HG02981 (cell line): ENCODE data around the gene KCNQ1OT1.

Experiments used
- ATAC-seq: cut with Tn5 transposase; IDR thresholded peaks from one replicate; pipeline ENCODE4 v1.9.1; 2021; ENCODE audit warnings: mild to moderate bottlenecking, moderate library complexity; ENCODE audit not compliant: unreplicated experiment

Gene KCNQ1OT1

GRCh38 chr11:2688381-2689231 is 11.2 kb downstream of the KCNQ1OT1 start:
- ATAC-seq = no peak

DNA sequence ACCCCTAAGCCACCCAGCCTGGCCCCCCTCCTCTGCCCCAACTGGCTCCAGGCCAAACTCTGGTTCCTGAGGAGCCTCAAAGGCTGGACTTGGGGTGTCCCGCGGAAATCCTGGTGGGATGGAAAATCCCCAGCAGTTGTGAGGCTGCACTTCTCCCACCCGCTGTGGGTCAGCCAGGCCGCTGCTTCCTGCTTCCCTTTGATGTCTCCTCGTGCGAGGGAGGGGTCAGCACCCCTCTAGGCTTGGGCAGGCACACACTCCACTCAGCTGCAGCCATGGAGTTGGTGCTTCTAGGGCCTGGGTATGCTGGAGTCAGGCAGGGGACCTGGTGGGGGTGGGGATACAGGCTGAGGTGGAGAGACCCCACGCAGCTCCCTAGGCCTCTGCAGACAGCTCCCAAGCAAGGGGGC is 12.0 kb downstream of the KCNQ1OT1 start:
- ATAC-seq = no peak

DNA sequence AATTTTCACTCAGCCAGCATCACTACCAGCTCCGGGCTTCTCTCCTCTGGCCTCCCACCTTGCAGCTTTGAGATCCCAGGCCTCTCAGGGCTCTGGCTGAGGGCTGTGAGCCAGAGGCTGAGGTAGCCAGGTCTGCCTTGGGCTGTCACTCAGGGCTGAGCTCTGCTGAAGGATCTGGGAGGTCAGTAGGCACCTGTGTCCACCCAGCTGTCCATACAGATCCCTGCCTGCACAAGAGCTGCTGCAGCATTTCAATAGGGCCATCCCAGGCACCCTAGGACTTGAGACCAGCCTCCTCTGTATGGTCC is 12.6 kb downstream of the KCNQ1OT1 start:
- no peak for ATAC-seq

GRCh38 chr11:2686360-2687222 is 13.2 kb downstream of the KCNQ1OT1 start:
- ATAC-seq = no peak

GRCh38 chr11:2685566-2686359 is 14.0 kb downstream of the KCNQ1OT1 start:
- no peak for ATAC-seq

DNA sequence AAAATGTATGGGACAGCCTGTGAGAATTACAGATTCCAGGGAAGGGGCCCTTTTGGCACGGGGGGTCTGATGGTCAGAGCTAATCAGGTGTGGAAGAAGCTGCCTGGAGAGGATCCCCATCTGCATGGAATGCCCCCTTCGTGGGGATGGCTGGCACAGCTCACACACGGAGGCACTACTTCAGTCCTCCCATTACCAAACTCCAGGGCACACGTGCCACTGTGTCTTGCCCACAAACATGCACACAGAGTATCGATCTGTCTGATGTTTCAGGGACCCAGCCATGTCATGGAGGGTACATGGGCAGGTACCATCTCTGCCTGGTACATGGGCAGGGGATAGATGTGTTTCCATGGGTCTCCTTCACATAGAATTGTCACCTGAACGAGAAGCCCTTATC is 14.7 kb downstream of the KCNQ1OT1 start:
- ATAC-seq = no peak

GRCh38 chr11:2684581-2684980 is 15.2 kb downstream of the KCNQ1OT1 start:
- ATAC-seq = no peak

- ATAC-seq = no peak
Measured at GRCh38 chr11:2683806-2684205, 16.0 kb downstream of the KCNQ1OT1 start.

DNA sequence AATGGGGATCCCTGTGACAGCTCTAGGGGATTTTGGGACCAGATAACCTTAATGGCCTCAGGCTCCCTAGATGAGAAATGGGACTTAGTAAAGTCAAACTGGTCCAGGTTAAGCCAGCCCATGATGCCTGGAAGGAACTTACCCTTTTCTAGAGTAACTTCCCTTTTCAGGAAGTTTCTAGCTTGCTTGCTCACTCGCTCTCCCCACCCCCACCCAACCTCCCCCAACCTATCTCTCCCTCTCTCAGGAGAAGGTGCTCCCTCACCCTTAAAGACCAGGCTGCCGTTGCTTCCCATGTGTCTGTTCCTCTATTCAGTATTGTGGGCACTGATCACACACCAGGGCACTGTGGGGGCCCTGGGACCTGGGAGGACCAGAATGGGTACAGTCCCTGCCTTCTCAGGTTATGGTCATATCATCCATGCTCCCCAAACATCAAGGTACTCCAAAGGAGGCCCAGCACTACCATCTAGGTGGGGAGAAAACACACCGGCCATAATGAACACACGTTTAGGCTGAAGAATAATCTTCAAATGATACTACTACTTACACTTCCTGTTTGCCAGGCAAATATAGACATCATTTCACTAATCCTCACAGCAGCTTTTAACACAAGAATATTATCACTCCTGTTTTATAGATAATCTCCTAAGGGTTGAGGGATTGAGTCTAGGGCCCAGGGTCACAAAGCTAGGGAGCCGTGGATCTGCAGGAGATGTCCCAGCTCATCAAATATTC is 18.2 kb downstream of the KCNQ1OT1 start:
- no peak for ATAC-seq

GRCh38 chr11:2679011-2679676 is 20.6 kb downstream of the KCNQ1OT1 start:
- no peak for ATAC-seq

GRCh38 chr11:2678396-2678795 is 21.4 kb downstream of the KCNQ1OT1 start:
- ATAC-seq = no peak

DNA sequence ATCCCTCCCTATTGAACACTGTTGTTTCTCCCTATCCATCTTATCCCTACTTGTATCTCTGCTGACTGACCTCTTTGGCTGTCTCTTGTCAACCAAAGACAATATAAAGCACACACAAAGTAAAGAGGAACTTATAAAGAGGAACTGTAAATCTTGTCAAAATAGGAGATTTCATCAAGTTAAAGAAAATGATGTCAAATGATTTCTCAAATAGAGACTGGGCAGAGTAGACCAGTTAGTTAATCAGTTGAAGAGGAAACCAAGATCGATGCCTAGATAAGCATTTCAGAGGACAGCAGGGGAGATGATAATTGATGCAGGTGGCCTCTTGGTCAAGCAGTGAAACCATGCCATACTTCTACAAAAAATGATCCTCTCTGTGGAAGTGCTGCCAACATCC is 22.7 kb downstream of the KCNQ1OT1 start:
- peak; percentile 46 for ATAC-seq

- ATAC-seq = no peak
Measured at GRCh38 chr11:2675540-2675939, 24.3 kb downstream of the KCNQ1OT1 start.

- no peak for ATAC-seq
Measured at GRCh38 chr11:2674658-2675131, 25.1 kb downstream of the KCNQ1OT1 start.

- no peak for ATAC-seq
Measured at GRCh38 chr11:2673871-2674471, 25.8 kb downstream of the KCNQ1OT1 start.

- no peak for ATAC-seq
Measured at GRCh38 chr11:2673250-2673610, 26.6 kb downstream of the KCNQ1OT1 start.

- no peak for ATAC-seq
Measured at GRCh38 chr11:2672553-2673249, 27.1 kb downstream of the KCNQ1OT1 start.

- no peak for ATAC-seq
Measured at GRCh38 chr11:2671748-2672147, 28.0 kb downstream of the KCNQ1OT1 start.

GRCh38 chr11:2670541-2671100 is 29.2 kb downstream of the KCNQ1OT1 start:
- ATAC-seq = no peak
